ENCODE measurements around the gene ATP1B1.
A peak's percentile ranks its signal among the peaks of the same experiment; 100 is the strongest.

The ATP1B1 gene

GRCh38 chr1:169094897-169095569, 11.5 kb upstream of the ATP1B1 start:
- Histone ChIP-seq H3K4me3 (ENCODE audit: low read depth, low read length) (no peak overlapping the region), H2AFZ (ENCODE audit: low read length, unreplicated experiment) (no peak overlapping the region), H3K27ac (ENCODE audit: low read depth, low read length) (no peak overlapping the region)

DNA sequence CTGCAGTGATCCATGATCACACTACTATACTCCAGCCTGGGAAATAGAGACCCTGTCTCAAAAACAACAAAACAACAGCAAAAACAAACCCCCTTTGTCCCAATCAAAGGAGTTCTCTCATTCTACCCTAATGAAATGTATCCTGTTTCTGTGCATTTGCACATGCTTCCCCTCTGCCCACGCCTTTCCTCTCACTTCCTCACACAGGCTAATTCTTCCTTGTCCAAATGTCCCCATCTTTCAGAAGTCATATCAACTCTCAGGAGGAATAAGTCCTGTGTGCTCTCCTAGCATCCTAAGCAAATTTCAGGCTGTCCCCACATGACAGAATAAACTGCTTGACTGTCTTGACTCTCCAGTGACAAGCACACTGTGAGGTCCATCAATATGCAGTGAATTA, 8.1 kb upstream of the ATP1B1 start:
- Histone ChIP-seq H3K4me3 (ENCODE audit: low read depth, low read length) (no peak overlapping the region), H3K36me3 (ENCODE audit: insufficient read depth, low read length) (no peaks in the 10 kb centered on the region), H3K4me1 (ENCODE audit: control insufficient read depth, insufficient read depth, low read length, unreplicated experiment) (peaks cover 8% of the 10 kb centered on the region), H3K79me2 (ENCODE audit: control insufficient read depth, insufficient read depth, low read length, unreplicated experiment) (no peaks in the 10 kb centered on the region), H3K27ac (ENCODE audit: low read depth, low read length) (no peak overlapping the region), H3K27me3 (ENCODE audit: insufficient read depth, low read length) (peaks cover 8% of the 10 kb centered on the region; the same call in 1 of the 2 replicates), H2AFZ (ENCODE audit: low read length, unreplicated experiment) (no peak overlapping the region)

More at GRCh38 chr1:169094897-169095569, 11.5 kb upstream of the ATP1B1 start:
- peaks cover 25% of the 10 kb centered on the region for H3K27me3 ChIP-seq (ENCODE audit: insufficient read depth, low read length)
- H3K4me1 ChIP-seq (ENCODE audit: control insufficient read depth, insufficient read depth, low read length, unreplicated experiment): no peaks in the 10 kb centered on the region
- H3K36me3 ChIP-seq (ENCODE audit: insufficient read depth, low read length): no peaks in the 10 kb centered on the region
- H3K79me2 ChIP-seq (ENCODE audit: control insufficient read depth, insufficient read depth, low read length, unreplicated experiment): no peaks in the 10 kb centered on the region

GRCh38 chr1:169099561-169099960, 6.9 kb upstream of the ATP1B1 start:
- H3K79me2 ChIP-seq (ENCODE audit: control insufficient read depth, insufficient read depth, low read length, unreplicated experiment): no peaks in the 10 kb centered on the region
- H3K27me3 ChIP-seq (ENCODE audit: insufficient read depth, low read length): peaks cover 17% of the 10 kb centered on the region
- no peak overlapping the region for H2AFZ ChIP-seq (ENCODE audit: low read length, unreplicated experiment)
- H3K4me3 ChIP-seq (ENCODE audit: low read depth, low read length): no peak overlapping the region
- H3K4me1 ChIP-seq (ENCODE audit: control insufficient read depth, insufficient read depth, low read length, unreplicated experiment): peaks cover 8% of the 10 kb centered on the region
- H3K36me3 ChIP-seq (ENCODE audit: insufficient read depth, low read length): no peaks in the 10 kb centered on the region
- H3K27ac ChIP-seq (ENCODE audit: low read depth, low read length): no peak overlapping the region

DNA sequence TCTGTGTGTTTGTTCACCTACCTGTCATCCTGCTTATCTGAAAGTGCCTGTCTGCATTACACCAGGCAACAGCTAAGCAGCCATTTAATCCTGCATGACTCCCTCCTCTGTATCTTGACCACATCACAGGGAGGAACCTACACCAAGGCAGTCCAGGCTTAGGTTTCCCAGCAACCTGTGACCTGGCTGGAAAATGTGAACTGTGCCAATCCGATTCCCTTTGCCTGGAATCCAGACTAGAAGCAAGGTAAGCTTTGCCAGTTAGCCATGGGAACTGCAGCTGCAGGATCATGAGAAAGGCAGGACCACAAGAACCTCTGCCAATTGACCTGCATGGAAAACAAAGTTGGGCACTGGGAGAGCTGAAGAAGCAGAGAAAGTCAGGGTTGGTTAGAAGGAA, 6.3 kb upstream of the ATP1B1 start:
- Histone ChIP-seq H3K4me1 (ENCODE audit: control insufficient read depth, insufficient read depth, low read length, unreplicated experiment) (peaks cover 8% of the 10 kb centered on the region), H3K79me2 (ENCODE audit: control insufficient read depth, insufficient read depth, low read length, unreplicated experiment) (no peaks in the 10 kb centered on the region), H3K27ac (ENCODE audit: low read depth, low read length) (no peak overlapping the region), H3K4me3 (ENCODE audit: low read depth, low read length) (no peak overlapping the region), H3K27me3 (ENCODE audit: insufficient read depth, low read length) (peaks cover 23% of the 10 kb centered on the region), H2AFZ (ENCODE audit: low read length, unreplicated experiment) (no peak overlapping the region), H3K36me3 (ENCODE audit: insufficient read depth, low read length) (no peaks in the 10 kb centered on the region)

DNA sequence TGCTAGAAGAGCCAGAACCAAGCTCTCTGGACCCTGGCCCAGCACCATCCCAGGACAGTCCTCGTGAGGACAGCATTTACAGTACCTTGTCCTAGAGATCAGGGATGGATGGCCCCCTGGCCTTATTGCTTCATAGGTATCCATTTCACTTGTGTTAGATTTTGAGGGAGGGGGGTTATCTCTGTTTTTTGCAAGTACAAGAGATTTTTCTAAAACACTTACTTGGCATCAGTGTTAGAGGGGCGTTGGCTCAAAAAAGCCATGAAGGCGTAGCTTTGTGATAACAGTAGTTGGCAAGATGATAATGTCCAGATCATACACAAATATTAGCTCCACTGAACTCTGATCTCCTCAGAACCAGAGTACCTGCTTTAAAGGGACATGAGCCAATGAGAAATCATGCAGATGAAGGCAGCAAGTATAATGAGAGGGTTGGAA, 5.8 kb upstream of the ATP1B1 start:
- Histone ChIP-seq H2AFZ (ENCODE audit: low read length, unreplicated experiment) (no peak overlapping the region), H3K4me1 (ENCODE audit: control insufficient read depth, insufficient read depth, low read length, unreplicated experiment) (peaks cover 8% of the 10 kb centered on the region), H3K79me2 (ENCODE audit: control insufficient read depth, insufficient read depth, low read length, unreplicated experiment) (no peaks in the 10 kb centered on the region), H3K27me3 (ENCODE audit: insufficient read depth, low read length) (peaks cover 28% of the 10 kb centered on the region), H3K4me3 (ENCODE audit: low read depth, low read length) (no peak overlapping the region), H3K36me3 (ENCODE audit: insufficient read depth, low read length) (no peaks in the 10 kb centered on the region), H3K27ac (ENCODE audit: low read depth, low read length) (no peak overlapping the region)

- Histone ChIP-seq H3K27me3 (ENCODE audit: insufficient read depth, low read length) (peaks cover 22% of the 10 kb centered on the region), H3K27ac (ENCODE audit: low read depth, low read length) (no peak overlapping the region)
These were observed 3.9 kb upstream of the ATP1B1 start for GRCh38 chr1:169102567-169102966.

DNA sequence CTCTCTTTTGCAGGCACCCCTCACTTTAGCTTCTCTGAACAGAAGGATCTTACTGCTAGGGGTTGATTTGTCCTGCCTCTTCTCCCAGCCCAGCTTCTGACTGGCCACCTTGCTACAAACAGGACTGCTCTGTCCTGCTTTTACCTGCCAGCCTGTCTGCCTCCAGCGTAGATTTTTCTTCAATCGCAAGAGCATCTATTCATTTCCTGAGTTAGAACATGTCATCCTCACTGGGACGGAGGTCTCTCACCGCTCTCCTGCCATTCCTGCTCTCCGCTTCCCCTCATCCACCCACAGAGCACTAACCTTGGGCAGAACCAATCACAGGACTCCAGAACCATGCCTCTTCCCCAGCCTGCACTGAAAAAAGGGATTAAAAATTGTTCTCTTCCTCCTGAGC, 3.5 kb upstream of the ATP1B1 start:
- Histone ChIP-seq H2AFZ (ENCODE audit: low read length, unreplicated experiment) (no peak overlapping the region), H3K36me3 (ENCODE audit: insufficient read depth, low read length) (no peaks in the 10 kb centered on the region)

More at GRCh38 chr1:169102567-169102966, 3.9 kb upstream of the ATP1B1 start:
- H3K4me1 ChIP-seq (ENCODE audit: control insufficient read depth, insufficient read depth, low read length, unreplicated experiment): peaks cover 10% of the 10 kb centered on the region
- peaks cover 3% of the 10 kb centered on the region for H3K79me2 ChIP-seq (ENCODE audit: control insufficient read depth, insufficient read depth, low read length, unreplicated experiment)
- H3K4me3 ChIP-seq (ENCODE audit: low read depth, low read length): no peak overlapping the region
- no peaks in the 10 kb centered on the region for H3K36me3 ChIP-seq (ENCODE audit: insufficient read depth, low read length)
- no peak overlapping the region for H2AFZ ChIP-seq (ENCODE audit: low read length, unreplicated experiment)

DNA sequence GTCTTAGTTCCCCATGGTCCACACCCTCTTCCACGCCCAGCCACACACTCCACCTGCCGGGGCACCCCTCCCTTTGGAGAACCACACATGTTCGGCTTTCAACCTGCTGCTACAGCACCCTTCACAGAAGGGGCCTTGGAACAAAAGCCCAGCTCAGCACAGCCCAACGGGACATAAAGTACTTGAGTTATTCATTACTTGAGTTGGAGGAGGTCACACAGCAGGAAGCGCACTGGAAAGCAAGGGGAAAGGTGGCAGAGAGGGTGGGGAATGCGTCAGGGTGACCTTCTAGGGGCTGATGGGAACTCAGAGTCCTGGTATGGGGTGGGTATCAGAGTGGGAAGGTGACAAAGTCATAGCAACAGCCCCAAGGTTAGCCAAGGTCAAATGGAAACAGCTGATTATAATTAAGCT, 3.0 kb upstream of the ATP1B1 start:
- no peak overlapping the region for H3K4me3 ChIP-seq (ENCODE audit: low read depth, low read length)
- peaks cover 22% of the 10 kb centered on the region for H3K27me3 ChIP-seq (ENCODE audit: insufficient read depth, low read length)
- no peak overlapping the region for H2AFZ ChIP-seq (ENCODE audit: low read length, unreplicated experiment)
- peaks cover 7% of the 10 kb centered on the region for H3K79me2 ChIP-seq (ENCODE audit: control insufficient read depth, insufficient read depth, low read length, unreplicated experiment)
- no peaks in the 10 kb centered on the region for H3K36me3 ChIP-seq (ENCODE audit: insufficient read depth, low read length)
- peaks cover 16% of the 10 kb centered on the region for H3K4me1 ChIP-seq (ENCODE audit: control insufficient read depth, insufficient read depth, low read length, unreplicated experiment)
- H3K27ac ChIP-seq (ENCODE audit: low read depth, low read length): no peak overlapping the region

More for the DNA sequence above, 3.5 kb upstream of the ATP1B1 start:
- Histone ChIP-seq H3K27me3 (ENCODE audit: insufficient read depth, low read length) (peaks cover 22% of the 10 kb centered on the region), H3K27ac (ENCODE audit: low read depth, low read length) (no peak overlapping the region), H3K4me3 (ENCODE audit: low read depth, low read length) (no peak overlapping the region), H3K79me2 (ENCODE audit: control insufficient read depth, insufficient read depth, low read length, unreplicated experiment) (peaks cover 5% of the 10 kb centered on the region), H3K4me1 (ENCODE audit: control insufficient read depth, insufficient read depth, low read length, unreplicated experiment) (peaks cover 14% of the 10 kb centered on the region)

DNA sequence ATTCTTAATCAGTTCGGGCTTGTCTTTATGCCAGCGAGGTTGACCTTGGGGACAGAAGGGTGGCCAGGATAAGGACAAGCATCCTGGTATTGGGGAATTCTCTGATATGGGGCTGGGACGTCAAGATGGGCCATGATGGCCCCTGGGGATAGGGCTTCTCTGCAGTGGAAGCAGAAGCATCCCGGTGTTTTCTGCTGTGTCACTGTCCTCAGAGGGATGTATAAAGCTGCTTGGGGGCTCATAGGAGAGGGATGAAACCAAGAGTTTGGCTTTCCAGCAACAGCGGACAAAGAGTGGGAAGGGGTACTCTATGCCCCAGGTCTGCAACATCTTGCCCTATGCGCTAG, 1.4 kb upstream of the ATP1B1 start:
- Histone ChIP-seq H3K4me1 (ENCODE audit: control insufficient read depth, insufficient read depth, low read length, unreplicated experiment) (peaks cover 20% of the 10 kb centered on the region), H3K36me3 (ENCODE audit: insufficient read depth, low read length) (no peaks in the 10 kb centered on the region), H3K79me2 (ENCODE audit: control insufficient read depth, insufficient read depth, low read length, unreplicated experiment) (peaks cover 12% of the 10 kb centered on the region), H3K4me3 (ENCODE audit: low read depth, low read length) (peak overlapping the region; percentile 90; the same call in 1 of the 2 replicates), H3K27me3 (ENCODE audit: insufficient read depth, low read length) (peaks cover 22% of the 10 kb centered on the region), H2AFZ (ENCODE audit: low read length, unreplicated experiment) (no peak overlapping the region), H3K27ac (ENCODE audit: low read depth, low read length) (no peak overlapping the region)

DNA sequence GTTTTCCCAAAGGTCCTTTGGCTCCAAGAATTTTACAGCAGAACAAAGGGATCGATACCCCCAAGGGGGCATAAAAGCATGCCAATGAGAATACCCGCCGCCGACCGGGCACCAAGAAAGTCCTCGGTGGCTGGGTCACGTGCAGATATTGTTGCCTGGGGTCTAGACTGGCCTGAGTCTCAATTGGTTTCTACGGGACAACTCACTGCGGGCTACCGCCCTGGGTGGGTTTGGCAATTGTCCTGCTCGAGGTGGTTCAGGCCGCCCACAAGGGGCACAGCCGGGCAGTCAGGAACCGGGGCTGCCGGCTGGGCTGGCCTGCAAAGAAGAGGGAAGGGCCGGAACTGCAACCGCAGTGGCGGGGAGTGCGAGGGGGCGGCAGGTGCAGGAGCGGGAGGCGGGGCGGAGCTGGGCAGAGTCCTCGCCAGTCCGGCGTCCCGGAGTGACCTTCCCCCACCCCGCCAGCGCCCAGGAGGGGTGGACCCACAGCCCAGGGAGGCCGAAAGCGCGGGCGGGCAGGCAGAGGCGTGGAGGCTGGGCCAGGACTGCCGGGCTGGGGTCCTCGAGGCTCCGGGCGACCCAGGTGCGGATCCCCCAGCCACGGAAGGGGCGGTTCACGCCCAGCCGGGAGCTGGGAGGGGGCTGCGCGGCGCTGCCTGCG, 926 bp upstream of the ATP1B1 start:
- Histone ChIP-seq H3K4me3 (ENCODE audit: low read depth, low read length) (peak overlapping the region; percentile 90), H3K36me3 (ENCODE audit: insufficient read depth, low read length) (no peaks in the 10 kb centered on the region), H3K27me3 (ENCODE audit: insufficient read depth, low read length) (peaks cover 22% of the 10 kb centered on the region), H2AFZ (ENCODE audit: low read length, unreplicated experiment) (peak overlapping the region; percentile 74), H3K4me1 (ENCODE audit: control insufficient read depth, insufficient read depth, low read length, unreplicated experiment) (peaks cover 25% of the 10 kb centered on the region), H3K27ac (ENCODE audit: low read depth, low read length) (no peak overlapping the region), H3K79me2 (ENCODE audit: control insufficient read depth, insufficient read depth, low read length, unreplicated experiment) (peaks cover 14% of the 10 kb centered on the region)
